Stimulated activated CD8-positive, alpha-beta memory T cell treated with anti-CD3 and anti-CD28 coated beads, Interleukin-7, amount 100 ng/mL, for 1 hour (primary cell): ENCODE results near the gene TLK2.
"Not testable (repeated sequence)": the region's sequence is repeated elsewhere in the genome, so short reads cannot be mapped to it uniquely, and the experiment has no call there.

ENCODE experiments used
- DNase-seq, 2 donors: peaks; one replicate each; pipeline ENCODE4 v3.0.0-alpha.2; 2020; ENCODE audit warnings: low read depth in 2 of 2

Gene TLK2

DNA sequence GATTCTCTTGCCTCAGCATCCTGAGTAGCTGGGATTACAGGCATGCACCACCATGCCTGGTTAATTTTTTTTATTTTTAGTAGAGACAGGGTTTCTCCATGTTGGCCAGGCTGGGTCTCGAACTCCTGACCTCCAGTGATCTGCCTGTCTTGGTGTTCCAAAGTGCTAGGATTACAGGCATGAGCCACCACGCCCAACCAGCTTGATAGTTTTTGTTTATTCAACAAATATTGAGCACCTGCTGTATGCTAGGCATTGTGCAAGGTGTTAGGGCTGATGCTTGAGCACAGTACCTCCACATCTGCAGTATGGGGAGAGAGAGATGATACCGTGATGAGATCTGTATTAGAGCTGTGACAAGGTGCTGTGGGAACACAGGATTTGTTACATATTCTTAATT lies 3.9 kb downstream of the TLK2 start:
- DNase-seq: not testable (repeated sequence)

- DNase-seq: not testable (repeated sequence)
These were observed 12.4 kb downstream of the TLK2 start for GRCh38 chr17:62490990-62491389.

DNA sequence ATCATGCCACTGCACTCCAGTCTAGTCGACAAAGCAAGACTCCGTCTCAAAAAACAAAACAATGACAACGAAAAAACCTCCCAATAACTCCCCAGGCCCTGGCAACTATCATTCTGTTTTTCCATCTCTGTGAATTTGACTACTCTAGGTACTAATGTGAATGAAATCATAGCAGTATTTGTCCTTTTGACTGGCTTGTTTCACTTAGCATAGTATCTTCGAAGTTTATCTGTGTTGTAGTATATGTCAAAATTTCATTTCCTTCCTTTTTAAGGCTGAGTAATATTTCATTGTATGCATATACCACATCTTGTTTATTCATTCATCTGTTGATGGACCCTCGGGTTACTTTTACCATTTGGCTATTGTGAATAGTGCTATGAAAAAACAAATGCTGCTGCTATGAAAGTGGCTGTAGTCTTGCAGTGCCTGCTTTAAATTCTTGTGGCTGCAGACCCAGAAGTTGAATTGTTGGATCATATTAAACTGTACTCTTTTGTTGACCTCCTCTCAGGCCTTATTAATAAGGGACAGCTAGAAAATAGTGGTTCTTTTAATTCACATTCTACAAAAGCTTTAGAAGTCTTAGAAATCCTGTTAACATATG lies 14.5 kb downstream of the TLK2 start:
- not testable (repeated sequence) for DNase-seq

DNA sequence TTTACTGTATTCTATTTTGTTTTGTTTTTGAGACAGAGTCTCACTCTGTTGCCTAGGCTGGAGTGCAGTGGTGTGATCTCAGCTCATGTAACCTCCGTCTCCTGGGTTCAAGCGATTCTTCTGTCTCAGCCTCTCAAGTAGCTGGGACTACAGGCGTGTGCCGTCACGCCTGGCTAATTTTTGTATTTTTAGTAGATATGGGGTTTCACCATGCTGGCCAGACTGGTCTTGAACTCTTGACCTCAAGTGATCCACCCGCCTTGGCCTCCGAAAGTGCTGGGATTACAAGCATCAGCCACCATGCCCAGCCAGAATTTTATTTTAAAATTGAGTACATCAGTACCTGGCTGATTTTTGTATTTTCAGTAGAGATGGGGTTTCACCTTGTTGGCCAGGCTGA lies 15.4 kb downstream of the TLK2 start:
- DNase-seq: not testable (repeated sequence)

DNA sequence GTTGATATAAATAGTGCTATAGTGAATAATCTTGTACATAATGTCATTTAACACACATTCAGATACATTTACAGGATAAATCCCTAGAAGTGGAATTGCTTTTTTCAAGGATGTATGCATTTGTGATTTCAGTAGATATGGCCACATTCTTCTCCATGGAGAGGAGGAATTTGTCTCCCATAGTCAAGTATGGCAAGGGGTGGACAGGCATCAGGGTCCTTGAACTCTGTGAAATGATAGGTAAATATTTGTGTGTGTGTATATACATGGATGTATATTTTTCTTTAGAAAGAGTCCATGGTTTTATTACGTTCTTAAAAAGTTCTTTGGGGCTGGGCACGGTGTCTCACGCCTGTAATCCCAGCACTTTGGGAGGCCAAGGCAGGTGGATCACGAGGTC lies 17.7 kb downstream of the TLK2 start:
- DNase-seq: not testable (repeated sequence)

- DNase-seq: not testable (repeated sequence)
These were observed 20.2 kb downstream of the TLK2 start for GRCh38 chr17:62498796-62499195.

DNA sequence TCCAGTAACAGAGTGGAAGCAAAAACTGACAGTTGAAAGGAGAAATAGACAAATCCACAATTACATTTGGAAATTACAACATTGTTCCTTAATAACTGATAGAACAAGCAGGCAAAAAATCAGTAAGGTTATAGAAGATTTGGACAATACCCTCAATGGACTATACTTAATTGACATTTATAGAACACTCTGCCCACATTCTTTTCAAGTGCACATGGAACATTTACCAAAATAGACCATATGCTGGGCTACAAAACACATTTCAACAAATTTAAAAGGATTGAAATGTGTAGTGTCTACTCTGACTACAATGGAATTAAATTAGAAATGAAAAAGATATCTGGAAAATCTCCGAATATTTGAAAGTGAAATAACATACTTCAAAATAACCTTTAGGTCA lies 21.8 kb downstream of the TLK2 start:
- DNase-seq: not testable (repeated sequence)

- DNase-seq: not testable (repeated sequence)
These were observed 26.2 kb downstream of the TLK2 start for GRCh38 chr17:62504857-62505256.

GRCh38 chr17:62507191-62507836 lies 28.7 kb downstream of the TLK2 start:
- not testable (repeated sequence) for DNase-seq

DNA sequence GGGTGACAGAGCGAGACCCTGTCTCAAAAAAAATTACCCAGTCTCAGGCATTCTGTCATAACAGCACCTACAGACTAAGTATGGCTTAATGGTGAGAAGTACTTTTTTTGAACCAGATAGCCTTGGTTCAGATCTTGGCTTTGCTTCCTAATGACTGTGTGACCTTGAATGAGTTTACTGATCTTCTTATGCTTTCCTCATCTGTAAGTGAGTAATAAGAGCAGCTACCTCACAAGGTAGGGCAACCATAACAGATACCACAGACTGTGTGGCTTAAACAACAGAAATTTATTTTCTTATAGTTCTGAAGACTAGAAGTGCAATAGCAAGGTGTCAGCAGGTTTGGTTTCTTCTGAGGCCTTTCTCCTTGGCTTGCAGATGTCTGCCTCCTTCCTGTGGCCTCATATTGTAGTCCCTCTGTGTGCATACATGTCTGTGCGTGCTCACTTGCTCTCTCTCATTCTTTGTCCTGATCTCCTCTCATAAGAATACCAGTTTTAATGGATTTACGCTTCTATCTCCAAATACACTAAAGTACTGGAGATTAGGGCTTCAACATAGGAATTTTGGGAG lies 31.7 kb downstream of the TLK2 start:
- DNase-seq: not testable (repeated sequence)

DNA sequence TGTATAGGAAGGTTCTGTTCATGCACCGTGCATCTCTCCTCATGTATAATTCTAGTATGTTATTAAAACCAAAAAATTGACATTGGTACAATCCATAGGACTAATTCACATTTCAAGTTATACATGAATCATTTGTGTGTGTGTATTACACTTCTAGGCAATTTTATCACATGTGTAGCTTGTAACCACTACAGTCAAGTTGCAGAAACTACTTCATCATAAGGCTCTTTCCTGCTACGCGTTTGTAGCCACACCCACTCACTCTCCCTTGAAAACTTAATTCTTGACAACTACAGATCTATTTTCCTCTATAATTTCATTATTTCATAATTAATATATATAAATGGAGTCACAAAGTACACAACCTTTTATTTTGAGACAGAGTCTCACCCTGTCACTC lies 32.4 kb downstream of the TLK2 start:
- not testable (repeated sequence) for DNase-seq

- DNase-seq: not testable (repeated sequence)
These were observed 37.8 kb downstream of the TLK2 start for GRCh38 chr17:62516376-62516775.

- DNase-seq: not testable (repeated sequence)
These were observed 42.7 kb downstream of the TLK2 start for GRCh38 chr17:62521295-62521694.

DNA sequence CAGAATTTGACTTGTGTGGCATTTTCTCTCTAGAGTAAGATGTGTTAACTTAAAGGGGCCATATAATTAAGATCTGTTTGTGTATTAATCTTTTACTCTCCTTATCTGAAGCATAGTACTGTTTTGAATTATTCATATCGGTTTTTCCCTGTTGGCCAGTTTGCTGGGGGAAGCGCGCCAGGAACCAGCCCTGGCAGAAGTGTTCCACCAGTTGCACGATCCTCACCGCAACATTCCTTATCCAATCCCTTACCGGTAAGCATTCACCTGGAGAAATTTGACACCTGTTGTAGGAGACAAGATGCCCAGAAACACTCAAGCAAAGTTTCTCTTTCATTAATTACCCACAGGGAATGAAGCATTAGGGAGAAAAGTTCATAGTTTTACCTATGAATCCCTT lies 45.5 kb downstream of the TLK2 start:
- not testable (repeated sequence) for DNase-seq

GRCh38 chr17:62525317-62525716 lies 46.7 kb downstream of the TLK2 start:
- DNase-seq: not testable (repeated sequence)

GRCh38 chr17:62530936-62531335 lies 52.3 kb downstream of the TLK2 start:
- not testable (repeated sequence) for DNase-seq

DNA sequence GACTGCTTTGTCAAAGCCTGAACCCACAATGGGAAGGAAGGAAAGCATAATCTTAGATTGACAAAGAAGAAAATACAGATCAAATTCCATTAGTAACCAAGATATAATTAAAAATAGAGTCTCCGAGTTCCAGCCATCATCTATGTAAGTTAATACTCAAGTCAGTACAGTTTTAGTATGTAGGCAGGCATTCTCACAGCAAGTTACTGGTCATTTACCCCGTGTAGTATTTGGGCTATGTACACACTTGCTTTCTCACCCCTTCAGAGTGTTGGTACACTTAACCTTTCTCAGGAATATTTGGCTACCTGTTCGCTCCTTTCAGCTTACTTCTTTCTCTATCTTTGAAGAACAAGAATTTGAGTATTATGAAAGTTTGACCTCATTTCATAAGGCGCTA lies 57.9 kb downstream of the TLK2 start:
- DNase-seq: not testable (repeated sequence)

- DNase-seq: not testable (repeated sequence)
These were observed 62.4 kb downstream of the TLK2 start for GRCh38 chr17:62541073-62541472.

- not testable (repeated sequence) for DNase-seq
These were observed 64.7 kb downstream of the TLK2 start for GRCh38 chr17:62543278-62543775.

GRCh38 chr17:62546066-62546465 lies 67.4 kb downstream of the TLK2 start:
- not testable (repeated sequence) for DNase-seq

- not testable (repeated sequence) for DNase-seq
These were observed 74.4 kb downstream of the TLK2 start for GRCh38 chr17:62552851-62553659.

DNA sequence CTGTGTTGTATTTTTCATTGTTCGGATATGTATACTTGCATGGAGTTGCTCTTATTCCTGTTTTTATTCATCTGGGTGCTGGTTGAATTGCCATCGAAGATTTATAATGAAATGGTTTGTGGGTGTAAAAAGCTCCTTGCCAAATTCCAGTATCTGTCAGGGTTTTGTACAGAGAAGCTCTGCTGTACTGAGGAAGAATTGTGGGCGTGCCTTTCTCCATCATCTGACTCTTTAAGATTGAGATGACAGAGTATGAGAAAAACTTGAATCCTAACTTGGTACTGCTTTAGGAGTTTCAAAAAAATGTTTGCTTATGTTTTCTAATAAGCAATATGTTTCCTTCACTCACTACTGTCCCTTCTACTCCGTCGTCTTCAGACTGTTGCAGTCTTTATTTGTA lies 78.9 kb downstream of the TLK2 start:
- not testable (repeated sequence) for DNase-seq
